HepG2 (cell line): Measurements from ENCODE around the gene LILRB5. TPM values are rescaled to one million over a fixed set of nuclear protein-coding genes. Genes with fewer than 3 reads are reported as not detected.

Experiments used
- ARID5B ChIP-seq: IDR thresholded peaks from 2 replicates; pipeline ENCODE4 v1.4.0; 2020; ENCODE audit warnings: mild to moderate bottlenecking, missing genetic modification reagents
- EZH2 ChIP-seq: conservative IDR thresholded peaks from 2 replicates; pipeline ENCODE4 v1.6.1; 2012; ENCODE audit warnings: mild to moderate bottlenecking, low read depth, low read length, moderate library complexity
- GMEB1 ChIP-seq: sonication (generic); formaldehyde crosslinking; IDR thresholded peaks from 2 replicates; pipeline ENCODE4 v1.5.1; 2020; ENCODE audit warnings: missing genetic modification reagents, mild to moderate bottlenecking, borderline replicate concordance
- IRF9 ChIP-seq: sonication (generic); formaldehyde crosslinking; IDR thresholded peaks from 2 replicates; pipeline ENCODE4 v1.8.0; 2022; ENCODE audit warnings: missing genetic modification reagents, mild to moderate bottlenecking, borderline replicate concordance
- MED13 ChIP-seq: sonication (generic); formaldehyde crosslinking; IDR thresholded peaks from 2 replicates; pipeline ENCODE4 v1.5.0; 2020; ENCODE audit warnings: missing genetic modification reagents
- MYPOP ChIP-seq: sonication (generic); formaldehyde crosslinking; IDR thresholded peaks from 2 replicates; pipeline ENCODE4 v1.8.1; 2023; ENCODE audit warnings: mild to moderate bottlenecking, moderate library complexity, missing genetic modification reagents
- NFE2L1 ChIP-seq: sonication (generic); formaldehyde crosslinking; IDR thresholded peaks from 2 replicates; pipeline ENCODE4 v1.4.0; 2020; ENCODE audit warnings: missing genetic modification reagents, mild to moderate bottlenecking, borderline replicate concordance
- PCBP2 ChIP-seq: fragments of 200-400 bp; formaldehyde crosslinking; optimal IDR thresholded peaks from 2 replicates; pipeline ENCODE3; 2018; ENCODE audit warnings: low read length, low read depth; ENCODE audit not compliant: poor library complexity, severe bottlenecking
- ZBED4 ChIP-seq: sonication (generic); formaldehyde crosslinking; IDR thresholded peaks from 2 replicates; pipeline ENCODE4 v1.4.0; 2020; ENCODE audit warnings: missing genetic modification reagents, borderline replicate concordance
- ZBTB3 ChIP-seq: sonication (generic); formaldehyde crosslinking; IDR thresholded peaks from 2 replicates; pipeline ENCODE4 v1.4.0; 2020; ENCODE audit warnings: low read depth, mild to moderate bottlenecking, moderate library complexity, missing genetic modification reagents, borderline replicate concordance
- ZNF263 ChIP-seq: sonication (generic); formaldehyde crosslinking; IDR thresholded peaks from 2 replicates; pipeline ENCODE4 v1.4.0; 2020; ENCODE audit warnings: missing genetic modification reagents
- ZNF598 ChIP-seq: sonication (generic); formaldehyde crosslinking; IDR thresholded peaks from 2 replicates; pipeline ENCODE4 v1.5.1; 2020; ENCODE audit warnings: mild to moderate bottlenecking, missing genetic modification reagents, borderline replicate concordance
- ZNF761 ChIP-seq: sonication (generic); formaldehyde crosslinking; conservative IDR thresholded peaks from 2 replicates; pipeline ENCODE4 v1.4.0; 2020; ENCODE audit warnings: mild to moderate bottlenecking, missing genetic modification reagents
- ZNF788 ChIP-seq: sonication (generic); formaldehyde crosslinking; IDR thresholded peaks from 2 replicates; pipeline ENCODE4 v1.5.0; 2020; ENCODE audit warnings: mild to moderate bottlenecking, missing genetic modification reagents, borderline replicate concordance
- ZNF891 ChIP-seq: sonication (generic); formaldehyde crosslinking; IDR thresholded peaks from 2 replicates; pipeline ENCODE4 v1.5.0; 2020; ENCODE audit warnings: mild to moderate bottlenecking, missing genetic modification reagents
- polyA plus RNA-seq, 8 experiments: library from polyadenylated mRNA; depleted of rRNA in 3 of 8; stranded (reverse) in 7 of 8; unstranded in 1 of 8; fragments of >200 nt; fragmentation: Illumina TruSeq in 4 of 8; extraction: Trizol in 4 of 8; gene quantifications; 2 replicates each; pipeline versions ENCODE4 v1.2.1 to v1.2.3, GENCODE V29; 2011 to 2016; ENCODE audit warnings: low read depth in 4 of 8, missing spikeins in 1 of 8, mixed read lengths in 1 of 8; ENCODE audit not compliant: insufficient read depth in 1 of 8
- total RNA-seq, 5 experiments: library from RNA; depleted of rRNA; stranded (reverse); fragments of >200 nt; fragmentation: Illumina TruSeq; extraction: Trizol; gene quantifications; 2 replicates each; pipeline ENCODE4 v1.2.3, GENCODE V29; 2016; ENCODE audit warnings: low read depth in 1 of 5

LILRB5 gene
- total and polyA plus RNA-seq, 2 of the 13 experiments (the other 11 are each of a cell fraction or from before 2014, with no cell fraction given) = not detected

- TF ChIP-seq ARID5B (CRISPR knock-in tag) = peak; percentile 35; the same call in 1 of the 2 replicates
- no peak for TF ChIP-seq IRF9 (CRISPR knock-in tag)
- TF ChIP-seq ZNF263 (CRISPR knock-in tag) = no peak
- TF ChIP-seq ZBTB3 (CRISPR knock-in tag) = no peak
- TF ChIP-seq EZH2 = no peak
- TF ChIP-seq ZNF891 (CRISPR knock-in tag) = no peak
- TF ChIP-seq ZBED4 (CRISPR knock-in tag) = peak; percentile 82
- TF ChIP-seq ZNF788 (CRISPR knock-in tag) = peak; percentile 60; the same call in 1 of the 2 replicates
- peak; percentile 70; the same call in 1 of the 2 replicates for TF ChIP-seq ZNF598 (CRISPR knock-in tag)
- peak; percentile 46; the same call in 1 of the 2 replicates for TF ChIP-seq GMEB1
- no peak for TF ChIP-seq MED13 (CRISPR knock-in tag)
- TF ChIP-seq NFE2L1 = no peak
- 0 out of 2 replicates have a peak, but pooled peaks have one; percentile 49 for TF ChIP-seq MYPOP
- TF ChIP-seq PCBP2 = no peak
- TF ChIP-seq ZNF761 (CRISPR knock-in tag) = no peak
These were observed 25.8 kb downstream of the LILRB5 start (continued) for GRCh38 chr19:54231077-54231931.
